PC-3 (cell line): Measurements from ENCODE around the gene RTL5. TPM values are rescaled to one million over a fixed set of nuclear protein-coding genes. Genes with fewer than 3 reads are reported as not detected.

Source experiments
- ATAC-seq: fragments of 200-7000 bp; cut with Tn5 transposase; 2 replicates; pipeline ENCODE4 v1.9.1; 2020; ENCODE audit warnings: mild to moderate bottlenecking, moderate library complexity
- BruUV-seq: library from RNA; stranded (reverse); fragments of 400-500 nt; replicated peaks from 2 replicates; lab custom pipeline; 2021; lab: Mats Ljungman, UMichigan
- CTCF ChIA-PET: fragments of 300-600 bp; sonication (Branson Sonifier 250); formaldehyde crosslinking; loops from one replicate; lab custom pipeline; 2022; ENCODE audit warnings: antibody characterized with exemption; lab: Charles Lee
- POLR2A ChIA-PET: fragments of 300-600 bp; sonication (Branson Sonifier 250); formaldehyde crosslinking; loops from one replicate; lab custom pipeline; 2022; ENCODE audit warnings: antibody characterized with exemption; ENCODE audit not compliant: unreplicated experiment; lab: Charles Lee
- DNase-seq: peaks from one replicate; pipeline ENCODE4 v3.0.0-alpha.2; 2015
- H2AFZ ChIP-seq: fragments of 300-600 bp; sonication (generic); 2 replicates; pipeline ENCODE4 v1.6.0; 2016; ENCODE audit warnings: antibody characterized with exemption, low read length
- H3F3A ChIP-seq: fragments of 300-600 bp; sonication (generic); one replicate; pipeline ENCODE4 v1.6.0; 2017; ENCODE audit warnings: antibody characterized with exemption, low read length, control low read depth, mild to moderate bottlenecking; ENCODE audit not compliant: unreplicated experiment
- H3K27ac ChIP-seq: fragments of 300-600 bp; sonication (generic); 2 replicates; pipeline ENCODE4 v1.5.1; 2016; ENCODE audit warnings: mild to moderate bottlenecking, low read length
- H3K27me3 ChIP-seq: fragments of 300-600 bp; sonication (generic); 2 replicates; pipeline ENCODE4 v1.6.1; 2016; ENCODE audit warnings: low read length, mixed read lengths
- H3K36me3 ChIP-seq: fragments of 300-600 bp; sonication (generic); 2 replicates; pipeline ENCODE4 v1.6.1; 2016; ENCODE audit warnings: low read depth, mixed run types, low read length, mixed read lengths
- H3K4me1 ChIP-seq: fragments of 300-600 bp; sonication (generic); 2 replicates; pipeline ENCODE4 v1.5.1; 2016; ENCODE audit warnings: low read length; ENCODE audit not compliant: insufficient read depth
- H3K4me2 ChIP-seq: fragments of 300-600 bp; sonication (generic); 2 replicates; pipeline ENCODE4 v1.6.0; 2016; ENCODE audit warnings: low read length
- H3K4me3 ChIP-seq: fragments of 300-600 bp; sonication (generic); 2 replicates; pipeline ENCODE4 v1.5.1; 2016; ENCODE audit warnings: mild to moderate bottlenecking, low read length, mixed read lengths
- H3K79me2 ChIP-seq: fragments of 300-600 bp; sonication (generic); 2 replicates; pipeline ENCODE4 v1.6.1; 2017; ENCODE audit warnings: low read length, mixed read lengths
- H3K9ac ChIP-seq: fragments of 300-600 bp; sonication (generic); 2 replicates; pipeline ENCODE4 v1.6.0; 2016; ENCODE audit warnings: mild to moderate bottlenecking, low read length
- H3K9me2 ChIP-seq: fragments of 300-600 bp; sonication (generic); replicated peaks from 2 replicates; pipeline ENCODE4 v1.6.1; 2016; ENCODE audit warnings: mixed run types, low read length, mixed read lengths
- H3K9me3 ChIP-seq: fragments of 300-600 bp; sonication (generic); 2 replicates; pipeline ENCODE4 v1.6.1; 2016; ENCODE audit warnings: low read length, mixed read lengths
- H4K20me1 ChIP-seq: fragments of 300-600 bp; sonication (generic); 2 replicates; pipeline ENCODE4 v1.6.1; 2016; ENCODE audit warnings: low read length, mixed read lengths
- EZH2 ChIP-seq: fragments of 300-600 bp; sonication (generic); IDR thresholded peaks from one replicate; pipeline ENCODE4 v1.6.1; 2017; ENCODE audit warnings: antibody characterized with exemption, mild to moderate bottlenecking, low read length; ENCODE audit not compliant: unreplicated experiment
- EZH2phosphoT487 ChIP-seq: fragments of 300-600 bp; sonication (generic); IDR thresholded peaks from 2 replicates; pipeline ENCODE4 v1.6.1; 2018; ENCODE audit warnings: mild to moderate bottlenecking, antibody characterized with exemption, low read length, borderline replicate concordance
- intact Hi-C: fragments of 100-400 bp; cut with micrococcal nuclease; formaldehyde crosslinking; loops from 2 replicates; pipeline ENCODE4 v1.9.0; 2023
- total RNA-seq: library from RNA; depleted of rRNA; stranded (reverse); fragments of >200 nt; gene quantifications from 2 replicates; pipeline ENCODE4 v1.2.3, GENCODE V29; 2014
- TF ChIP-seq, protein P1 (sequence below): fragments of 300-600 bp; sonication (generic); conservative IDR thresholded peaks from 2 replicates; pipeline ENCODE4 v1.5.1; 2017; ENCODE audit warnings: antibody characterized with exemption, low read depth, mild to moderate bottlenecking, low read length

The RTL5 gene
- total RNA-seq, 1 experiment from 2014 or later = 0.40 TPM

DNA sequence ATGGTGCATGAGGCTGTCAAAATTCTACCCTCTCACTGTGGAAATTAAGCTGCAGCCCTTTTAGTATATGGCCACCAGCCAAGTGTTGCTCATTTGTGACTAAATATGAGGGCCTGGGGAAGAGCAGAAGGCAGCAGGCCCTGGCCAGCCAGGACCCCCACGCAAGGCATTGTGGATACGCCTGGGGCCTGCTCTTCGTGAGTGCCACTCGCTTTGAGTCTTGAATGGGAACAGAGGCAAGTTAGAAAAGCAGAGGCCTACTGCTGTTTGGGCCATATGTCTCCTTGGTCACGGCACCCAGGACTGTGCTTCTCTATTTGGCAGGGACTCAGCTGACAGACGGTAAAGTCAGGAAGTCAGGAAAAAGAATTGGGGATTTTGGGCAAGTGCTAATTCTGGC lies 10.9 kb downstream of the RTL5 start:
- CTCF ChIA-PET = interaction anchor here (0.6 kb wide), 1 partner anchor 99 kb away, joined by 4 read pairs; no protein-coding TSS in a partner anchor
- intact Hi-C loops = no loop called here
- DNase-seq = peak; percentile 40

GRCh38 chrX:72117636-72118210 lies 14.0 kb downstream of the RTL5 start:
- ChIA-PET POLR2A (no interaction called here), CTCF (no interaction called here)
- no TSS peak for BruUV-seq
- Histone ChIP-seq H3F3A (no peaks in the 10 kb centered on the region), H3K79me2 (no peaks in the 10 kb centered on the region), H3K4me2 (no peak overlapping the region), H3K4me1 (peaks cover 18% of the 10 kb centered on the region), H3K9me2 (no peaks in the 10 kb centered on the region), H3K9me3 (no peaks in the 10 kb centered on the region), H3K27me3 (no peaks in the 10 kb centered on the region), H3K4me3 (no peak overlapping the region), H2AFZ (no peak overlapping the region), H4K20me1 (no peaks in the 10 kb centered on the region), H3K36me3 (no peaks in the 10 kb centered on the region), H3K27ac (no peak overlapping the region), H3K9ac (no peak overlapping the region)
- TF ChIP-seq, protein P1, sequence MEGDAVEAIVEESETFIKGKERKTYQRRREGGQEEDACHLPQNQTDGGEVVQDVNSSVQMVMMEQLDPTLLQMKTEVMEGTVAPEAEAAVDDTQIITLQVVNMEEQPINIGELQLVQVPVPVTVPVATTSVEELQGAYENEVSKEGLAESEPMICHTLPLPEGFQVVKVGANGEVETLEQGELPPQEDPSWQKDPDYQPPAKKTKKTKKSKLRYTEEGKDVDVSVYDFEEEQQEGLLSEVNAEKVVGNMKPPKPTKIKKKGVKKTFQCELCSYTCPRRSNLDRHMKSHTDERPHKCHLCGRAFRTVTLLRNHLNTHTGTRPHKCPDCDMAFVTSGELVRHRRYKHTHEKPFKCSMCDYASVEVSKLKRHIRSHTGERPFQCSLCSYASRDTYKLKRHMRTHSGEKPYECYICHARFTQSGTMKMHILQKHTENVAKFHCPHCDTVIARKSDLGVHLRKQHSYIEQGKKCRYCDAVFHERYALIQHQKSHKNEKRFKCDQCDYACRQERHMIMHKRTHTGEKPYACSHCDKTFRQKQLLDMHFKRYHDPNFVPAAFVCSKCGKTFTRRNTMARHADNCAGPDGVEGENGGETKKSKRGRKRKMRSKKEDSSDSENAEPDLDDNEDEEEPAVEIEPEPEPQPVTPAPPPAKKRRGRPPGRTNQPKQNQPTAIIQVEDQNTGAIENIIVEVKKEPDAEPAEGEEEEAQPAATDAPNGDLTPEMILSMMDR = no peak
- no peak for DNase-seq
- intact Hi-C loops = no loop called here
- no peak for ATAC-seq

More for the DNA sequence above, 10.9 kb downstream of the RTL5 start:
- H3K36me3 ChIP-seq = no peaks in the 10 kb centered on the region
- no peaks in the 10 kb centered on the region for H3K27me3 ChIP-seq
- H3K9me3 ChIP-seq = no peaks in the 10 kb centered on the region
- H4K20me1 ChIP-seq = no peaks in the 10 kb centered on the region
- no peaks in the 10 kb centered on the region for H3F3A ChIP-seq
- no peak overlapping the region for H2AFZ ChIP-seq
- H3K27ac ChIP-seq = peak overlapping the region; percentile 53
- POLR2A ChIA-PET = no interaction called here
- no peak overlapping the region for H3K4me3 ChIP-seq
- ATAC-seq = peak; percentile 7; the same call in 1 of the 2 replicates
- H3K9ac ChIP-seq = peak overlapping the region; percentile 27; the same call in 1 of the 2 replicates
- no peaks in the 10 kb centered on the region for H3K9me2 ChIP-seq
- peak overlapping the region; percentile 61 for H3K4me2 ChIP-seq
- no TSS peak for BruUV-seq
- H3K4me1 ChIP-seq = peaks cover 18% of the 10 kb centered on the region
- H3K79me2 ChIP-seq = no peaks in the 10 kb centered on the region
- TF ChIP-seq, protein P1 = no peak
- TF ChIP-seq EZH2 (no peak), EZH2phosphoT487 (no peak)

- no peak for DNase-seq
- Histone ChIP-seq H3K4me2 (no peak overlapping the region), H3K27ac (no peak overlapping the region), H2AFZ (no peak overlapping the region), H3K9me3 (no peaks in the 10 kb centered on the region), H3K9ac (no peak overlapping the region), H3K27me3 (no peaks in the 10 kb centered on the region), H3K79me2 (no peaks in the 10 kb centered on the region), H3K9me2 (no peaks in the 10 kb centered on the region), H4K20me1 (no peaks in the 10 kb centered on the region), H3K4me3 (no peak overlapping the region), H3K36me3 (no peaks in the 10 kb centered on the region), H3K4me1 (peaks cover 1% of the 10 kb centered on the region; the same call in 1 of the 2 replicates), H3F3A (no peaks in the 10 kb centered on the region)
- intact Hi-C loops = no loop called here
- no TSS peak for BruUV-seq
- ChIA-PET CTCF (no interaction called here), POLR2A (no interaction called here)
- TF ChIP-seq EZH2 (no peak), EZH2phosphoT487 (no peak)
- TF ChIP-seq, protein P1 = no peak
- ATAC-seq = no peak
Measured at GRCh38 chrX:72115380-72115779, 16.3 kb downstream of the RTL5 start.
